GM19193 (cell line): Measurements from ENCODE around the gene NCOA1.

ENCODE experiments used
- POLR2A ChIP-seq: IDR thresholded peaks from 4 replicates; pipeline ENCODE4 v1.6.1; 2011; ENCODE audit not compliant: insufficient read depth, insufficient read length; ENCODE audit errors: extremely low read depth

The NCOA1 gene

GRCh38 chr2:24621779-24622538, 130.9 kb downstream of the NCOA1 start:
- no peak for TF ChIP-seq POLR2A

- no peak for TF ChIP-seq POLR2A
These were observed 132.5 kb downstream of the NCOA1 start for GRCh38 chr2:24623535-24623934.

GRCh38 chr2:24625728-24626127, 134.7 kb downstream of the NCOA1 start:
- TF ChIP-seq POLR2A = no peak

GRCh38 chr2:24626131-24626530, 135.1 kb downstream of the NCOA1 start:
- no peak for TF ChIP-seq POLR2A

- no peak for TF ChIP-seq POLR2A
These were observed 137.7 kb downstream of the NCOA1 start for GRCh38 chr2:24628746-24629145.

- no peak for TF ChIP-seq POLR2A
These were observed 141.1 kb downstream of the NCOA1 start for GRCh38 chr2:24632172-24632571.

- TF ChIP-seq POLR2A = no peak
These were observed 144.1 kb downstream of the NCOA1 start for GRCh38 chr2:24635181-24635580.

GRCh38 chr2:24638568-24638967, 147.5 kb downstream of the NCOA1 start:
- TF ChIP-seq POLR2A = no peak

- no peak for TF ChIP-seq POLR2A
These were observed 151.3 kb downstream of the NCOA1 start for GRCh38 chr2:24642351-24642750.

- no peak for TF ChIP-seq POLR2A
These were observed 152.0 kb downstream of the NCOA1 start for GRCh38 chr2:24643051-24643450.

- TF ChIP-seq POLR2A = no peak
These were observed 153.0 kb downstream of the NCOA1 start for GRCh38 chr2:24644032-24644431.

GRCh38 chr2:24650997-24651642, 160.1 kb downstream of the NCOA1 start:
- no peak for TF ChIP-seq POLR2A

GRCh38 chr2:24651643-24652003, 160.6 kb downstream of the NCOA1 start:
- no peak for TF ChIP-seq POLR2A

GRCh38 chr2:24652265-24653182, 161.5 kb downstream of the NCOA1 start:
- no peak for TF ChIP-seq POLR2A

- no peak for TF ChIP-seq POLR2A
These were observed 166.8 kb downstream of the NCOA1 start for GRCh38 chr2:24657818-24658217.
